Activated CD4-positive, alpha-beta T cell treated with anti-CD3 and anti-CD28 coated beads, Interleukin-2, amount 50 U/mL, for 48 hours (primary cell): ENCODE results near the gene SERPINA6.
"Not testable (repeated sequence)": the region's sequence is repeated elsewhere in the genome, so short reads cannot be mapped to it uniquely, and the experiment has no call there.

Experiments
- DNase-seq, 2 experiments: peaks; one replicate each; pipeline ENCODE4 v3.0.0-alpha.2; 2020

SERPINA6 gene

DNA sequence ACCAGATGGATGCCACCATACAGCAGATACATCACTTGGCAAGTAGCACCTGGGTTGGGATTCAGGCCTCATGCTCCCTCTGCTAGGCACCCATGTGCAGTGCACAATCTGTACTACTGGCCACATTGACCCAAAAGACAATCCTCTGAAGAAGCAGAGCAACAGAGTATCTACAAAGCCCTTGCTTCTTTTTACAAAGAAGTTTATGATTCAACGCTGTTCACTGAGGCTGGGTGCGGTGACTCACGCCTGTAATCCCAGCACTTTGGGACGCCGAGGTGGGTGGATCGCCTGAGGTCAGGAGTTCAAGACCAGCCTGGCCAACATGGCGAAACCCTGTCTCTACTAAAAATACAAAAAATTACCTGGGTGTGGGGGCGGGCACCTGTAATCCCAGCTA, 31.1 kb upstream of the SERPINA6 start:
- DNase-seq = not testable (repeated sequence)

GRCh38 chr14:94349276-94349675, 26.1 kb upstream of the SERPINA6 start:
- no peak for DNase-seq

DNA sequence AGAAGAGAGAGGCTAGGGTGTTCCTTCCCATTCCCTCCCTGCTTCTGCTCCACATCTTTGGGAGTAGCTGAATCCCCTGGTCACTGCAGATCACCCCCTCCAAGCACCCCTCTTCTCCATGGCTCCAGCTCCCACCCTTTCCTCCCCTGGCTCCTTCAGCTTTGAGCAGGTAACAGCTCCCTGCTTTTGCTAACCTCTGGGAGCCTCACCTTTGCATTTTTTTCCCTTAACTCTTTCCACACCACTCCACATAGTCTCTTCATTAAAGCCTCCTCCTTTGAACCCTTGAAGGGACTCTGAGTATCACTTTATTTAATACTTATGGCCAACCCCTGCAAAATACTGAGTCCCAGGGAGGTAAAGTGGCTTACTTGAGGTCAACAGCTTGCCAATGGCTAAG, 25.7 kb upstream of the SERPINA6 start:
- no peak for DNase-seq

- no peak for DNase-seq
Measured at GRCh38 chr14:94346841-94347240, 23.7 kb upstream of the SERPINA6 start.

DNA sequence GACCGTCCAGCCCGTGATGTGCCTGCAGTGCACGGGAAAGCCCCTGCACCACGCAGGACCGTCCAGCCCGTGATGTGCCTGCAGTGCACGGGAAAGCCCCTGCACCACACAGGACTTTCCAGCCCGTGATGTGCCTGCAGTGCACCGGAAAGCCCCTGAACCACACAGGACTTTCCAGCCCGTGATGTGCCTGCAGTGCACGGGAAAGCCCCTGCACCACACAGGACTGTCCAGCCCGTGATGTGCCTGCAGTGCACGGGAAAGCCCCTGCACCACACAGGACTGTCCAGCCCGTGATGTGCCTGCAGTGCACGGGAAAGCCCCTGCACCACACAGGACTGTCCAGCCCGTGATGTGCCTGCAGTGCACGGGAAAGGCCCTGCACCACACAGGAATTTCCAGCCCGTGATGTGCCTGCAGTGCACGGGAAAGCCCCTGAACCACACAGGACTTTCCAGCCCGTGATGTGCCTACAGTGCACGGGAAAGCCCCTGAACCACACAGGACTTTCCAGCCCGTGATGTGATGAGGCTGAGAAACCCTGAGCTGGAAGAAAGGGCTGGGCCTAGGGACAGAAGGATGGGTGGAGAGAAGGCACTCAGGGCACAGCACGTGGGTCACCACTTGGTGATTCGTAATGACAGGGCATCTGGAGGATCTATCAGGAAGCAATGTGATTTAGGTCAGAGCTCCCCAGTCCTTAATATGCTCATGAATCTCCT, 23.1 kb upstream of the SERPINA6 start:
- DNase-seq = peak; percentile 69 to 72

DNA sequence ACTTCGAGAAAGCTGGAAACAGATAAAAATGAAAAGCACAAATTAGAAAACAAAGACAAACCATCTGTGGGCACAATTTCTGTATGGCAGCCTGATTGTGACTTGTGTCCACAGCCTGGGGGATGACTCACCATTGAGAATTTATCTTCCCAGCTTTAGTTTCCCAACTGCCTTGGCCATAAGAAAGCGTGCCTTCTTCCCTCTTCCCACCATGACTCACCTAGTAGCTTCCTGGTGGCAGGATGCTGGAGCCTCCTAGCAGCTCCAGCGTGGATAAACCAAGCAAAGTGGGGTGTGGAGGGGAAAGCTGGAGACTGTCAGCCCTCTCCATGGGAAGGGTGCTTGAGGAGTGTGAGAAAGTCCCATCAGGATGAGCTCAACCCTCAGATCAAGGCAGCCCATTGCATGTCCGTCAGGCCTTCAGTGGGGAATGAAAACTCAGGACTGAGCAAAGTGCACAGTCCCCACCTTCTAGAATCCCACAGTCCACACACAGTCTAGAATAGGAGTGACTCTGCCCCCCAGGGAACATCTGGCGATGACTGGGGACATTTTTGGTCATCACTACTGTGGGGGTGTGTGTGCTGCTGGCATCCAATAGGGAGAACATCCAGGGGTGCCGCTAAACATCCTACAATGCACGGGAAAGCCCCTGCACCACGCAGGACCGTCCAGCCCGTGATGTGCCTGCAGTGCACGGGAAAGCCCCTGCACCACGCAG, 22.4 kb upstream of the SERPINA6 start:
- DNase-seq = no peak

DNA sequence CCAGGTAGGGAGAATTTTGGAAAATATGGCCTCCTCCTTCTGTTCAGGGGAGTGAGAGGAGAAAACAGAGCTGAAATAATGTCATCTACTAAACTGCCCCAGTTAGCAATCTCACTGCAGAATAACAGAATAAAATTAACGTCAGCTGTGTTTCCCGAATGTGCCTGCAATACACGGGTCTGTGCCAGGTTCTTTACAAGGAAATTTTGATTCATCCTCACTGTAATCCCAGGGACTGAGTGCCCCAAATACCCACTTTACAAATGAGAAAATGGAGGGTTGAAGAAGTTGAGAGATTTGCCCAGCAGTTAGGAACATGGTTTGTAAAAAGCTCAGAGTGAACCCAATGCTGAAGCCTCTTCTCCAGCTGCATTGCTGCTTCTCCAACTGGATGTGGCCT, 21.3 kb upstream of the SERPINA6 start:
- no peak for DNase-seq

DNA sequence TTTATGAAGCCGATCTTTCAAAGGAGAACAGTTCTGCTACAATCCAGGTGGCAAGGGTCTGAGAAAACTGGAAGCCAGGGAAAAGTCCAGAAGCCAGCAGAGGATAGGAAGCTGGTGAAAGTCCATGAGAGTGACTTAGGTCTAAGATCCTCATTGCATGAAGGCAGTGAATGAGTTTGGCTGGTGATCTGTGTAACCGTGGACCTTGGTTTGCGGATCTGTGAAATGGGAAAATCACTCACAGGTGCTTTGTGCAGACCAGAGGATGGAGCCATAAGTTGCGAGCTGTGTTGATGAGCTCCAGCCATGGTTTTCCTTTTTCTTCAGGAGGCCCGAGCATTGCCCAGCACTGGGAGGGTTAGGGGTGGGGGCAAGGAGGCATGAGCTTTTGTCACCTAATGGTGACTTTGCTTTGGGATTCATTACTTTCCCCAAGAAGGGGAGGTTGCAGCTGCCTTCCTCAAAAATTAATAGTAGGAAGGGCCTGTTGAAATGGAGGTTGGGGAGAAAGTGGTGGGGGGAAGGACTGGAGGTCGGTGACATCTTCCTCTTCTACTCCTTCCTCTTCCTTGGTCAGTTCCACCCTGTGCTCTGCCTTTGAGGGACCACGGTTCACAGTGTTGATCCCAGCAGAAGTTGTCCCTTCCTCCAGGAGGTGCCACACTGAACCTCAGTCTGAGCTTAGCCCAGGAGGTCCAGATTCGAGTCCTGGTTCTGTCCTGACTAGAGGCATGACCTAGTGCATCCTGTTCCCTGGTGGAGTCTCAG, 20.3 kb upstream of the SERPINA6 start:
- no peak for DNase-seq

GRCh38 chr14:94342334-94342934, 19.3 kb upstream of the SERPINA6 start:
- peak; percentile 29 to 36 for DNase-seq

GRCh38 chr14:94341656-94342333, 18.7 kb upstream of the SERPINA6 start:
- no peak for DNase-seq

DNA sequence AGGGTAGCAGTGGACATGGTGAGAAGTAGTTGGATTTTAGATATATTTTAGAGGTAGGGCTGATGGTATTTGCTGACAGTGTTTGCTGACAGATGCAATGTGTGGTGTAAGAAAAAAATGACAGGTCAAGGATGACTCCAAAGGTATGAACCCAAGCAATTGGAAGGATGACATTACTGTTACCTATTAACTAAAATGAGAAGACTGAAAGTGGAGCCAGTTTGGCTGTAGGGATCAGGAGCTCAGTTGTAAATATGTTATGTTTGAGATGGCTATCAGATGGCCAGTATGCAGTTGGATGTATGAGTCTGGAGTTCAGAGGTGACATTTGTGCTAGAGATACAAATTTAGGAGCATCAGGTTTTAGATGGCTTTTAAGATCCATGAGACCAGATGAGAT, 17.4 kb upstream of the SERPINA6 start:
- DNase-seq = no peak

- DNase-seq = no peak
Measured at GRCh38 chr14:94338023-94338422, 14.9 kb upstream of the SERPINA6 start.

- no peak for DNase-seq
Measured at GRCh38 chr14:94337274-94337673, 14.1 kb upstream of the SERPINA6 start.

- DNase-seq = no peak
Measured at GRCh38 chr14:94334872-94335271, 11.7 kb upstream of the SERPINA6 start.

DNA sequence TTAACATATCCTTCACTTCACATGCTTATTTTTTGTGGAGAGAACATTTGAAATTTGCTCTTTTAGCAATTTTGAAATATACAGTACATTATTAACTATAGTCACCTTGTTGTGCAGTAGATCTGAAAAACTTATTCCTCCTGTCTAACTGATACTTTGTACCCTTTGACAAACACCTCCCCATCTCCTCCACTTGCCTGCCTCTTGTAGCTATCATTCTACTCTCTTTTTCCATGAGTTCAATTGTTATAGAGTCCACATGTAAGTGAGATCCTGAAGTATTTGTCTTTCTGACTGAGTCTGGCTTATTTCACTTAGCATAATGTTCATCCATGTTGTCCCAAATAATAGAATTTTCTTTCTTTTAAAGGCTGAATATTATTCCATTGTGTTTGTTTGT, 9.5 kb upstream of the SERPINA6 start:
- DNase-seq = no peak

- no peak for DNase-seq
Measured at GRCh38 chr14:94332063-94332583, 9.0 kb upstream of the SERPINA6 start.

GRCh38 chr14:94331462-94331861, 8.3 kb upstream of the SERPINA6 start:
- no peak for DNase-seq

DNA sequence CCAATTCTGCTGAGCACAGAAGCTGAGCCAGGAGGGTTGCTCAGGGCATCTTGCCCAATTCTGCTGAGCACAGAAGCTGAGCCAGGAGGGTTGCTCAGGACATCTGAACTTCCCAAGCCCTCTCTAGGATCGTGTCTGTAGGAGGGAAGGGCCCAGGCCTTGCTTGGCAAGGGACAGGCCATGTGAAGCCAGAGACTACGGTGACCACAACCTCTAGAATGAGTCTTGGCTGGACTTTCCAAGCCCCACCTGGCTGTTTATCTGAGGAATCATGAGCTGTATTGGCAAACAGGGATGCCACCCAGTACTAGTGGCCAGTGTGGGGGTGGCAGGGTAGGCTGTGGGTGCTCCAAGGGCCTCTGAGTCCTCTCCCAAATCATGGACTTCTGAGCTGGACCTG, 7.7 kb upstream of the SERPINA6 start:
- DNase-seq = no peak

- DNase-seq = no peak
Measured at GRCh38 chr14:94330432-94330831, 7.3 kb upstream of the SERPINA6 start.

DNA sequence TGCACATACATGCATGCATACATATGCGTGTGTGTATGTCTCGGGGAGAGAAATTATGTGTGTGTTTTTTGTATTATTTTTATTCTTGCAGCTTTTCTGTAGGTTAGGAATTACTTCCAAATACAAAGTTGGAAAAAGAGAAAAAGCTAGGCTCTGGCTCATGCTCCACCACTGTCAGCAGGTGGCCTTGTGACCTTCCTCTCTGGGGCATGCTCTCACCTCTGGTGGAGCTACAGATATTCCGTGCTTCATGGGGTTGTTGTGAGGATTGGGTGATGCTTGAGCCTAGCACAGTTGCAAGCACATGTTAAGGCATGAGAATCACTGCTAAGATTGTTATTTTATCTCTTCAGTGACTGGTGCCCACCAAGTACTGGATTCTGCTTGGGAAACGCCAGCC, 6.7 kb upstream of the SERPINA6 start:
- no peak for DNase-seq

- DNase-seq = no peak
Measured at GRCh38 chr14:94328196-94328595, 5.1 kb upstream of the SERPINA6 start.

DNA sequence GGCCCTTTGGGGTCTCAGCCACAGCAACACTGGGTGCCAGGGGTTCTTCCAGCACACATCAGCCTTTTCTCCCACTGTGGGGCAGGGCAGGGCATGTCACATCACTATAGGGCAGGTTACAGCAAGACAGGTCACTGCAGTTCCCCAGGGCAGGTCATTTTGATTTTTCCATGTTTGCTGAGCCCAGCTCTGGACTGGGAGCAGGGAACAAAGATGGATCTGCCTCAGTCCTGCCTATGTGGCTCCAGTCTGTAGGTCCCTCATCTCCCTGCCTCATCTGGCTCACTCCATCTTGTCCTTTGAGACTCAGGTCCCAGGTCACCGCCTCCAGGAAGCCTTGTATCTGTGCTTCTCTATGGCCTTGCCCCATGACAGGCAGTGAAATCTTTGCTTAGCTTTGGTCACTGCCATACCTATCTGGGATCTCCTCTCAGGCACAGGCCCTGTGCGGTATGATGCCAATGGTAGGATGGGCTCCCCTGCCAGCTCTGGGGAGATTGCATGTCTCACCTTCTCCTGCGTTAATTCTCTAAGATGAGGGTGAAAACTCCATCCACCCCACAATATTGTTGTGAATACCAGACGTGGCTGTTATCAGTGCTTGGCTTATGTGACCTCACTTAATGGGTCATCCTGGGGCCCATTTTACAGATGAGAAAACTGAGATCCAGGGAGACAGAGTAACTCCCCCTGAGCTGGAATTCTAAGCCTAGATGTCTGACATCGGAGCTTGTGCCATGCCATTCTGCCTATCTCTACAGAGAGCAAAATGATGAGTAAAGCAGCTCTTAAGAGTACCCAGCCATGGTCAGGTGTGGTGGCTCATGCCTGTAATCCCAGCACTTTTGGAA, 1.5 kb downstream of the SERPINA6 start:
- DNase-seq = no peak
